Mesodermal cell (in vitro differentiated cells): ENCODE data around the gene ELP5. TPM values are rescaled to one million over a fixed set of nuclear protein-coding genes. Genes with fewer than 3 reads are reported as not detected.

Experiments
- H3K27ac ChIP-seq: 2 replicates; pipeline ENCODE4 v1.7.0; 2013; ENCODE audit warnings: mild to moderate bottlenecking, low read depth, low read length, moderate library complexity; ENCODE audit not compliant: severe bottlenecking
- H3K36me3 ChIP-seq: 2 replicates; pipeline ENCODE4 v1.7.1; 2013; ENCODE audit warnings: mild to moderate bottlenecking, low read length, moderate library complexity; ENCODE audit not compliant: control insufficient read depth, insufficient read depth
- H3K4me1 ChIP-seq: one replicate; pipeline ENCODE4 v1.7.1; 2013; ENCODE audit warnings: mild to moderate bottlenecking, low read length; ENCODE audit not compliant: insufficient read depth, control insufficient read depth, poor library complexity, severe bottlenecking
- H3K4me3 ChIP-seq: 2 replicates; pipeline ENCODE4 v1.7.0; 2013; ENCODE audit warnings: low read length, control low read depth, mild to moderate bottlenecking; ENCODE audit not compliant: insufficient read depth, poor library complexity, severe bottlenecking; ENCODE audit errors: extremely low read depth
- H3K9me3 ChIP-seq: 2 replicates; pipeline ENCODE4 v1.7.1; 2013; ENCODE audit warnings: mild to moderate bottlenecking, low read length, moderate library complexity; ENCODE audit not compliant: control insufficient read depth
- WGBS, 2 experiments: methylation state at CpG; one replicate each; pipeline ENCODE4 v1.1.5; 2013; ENCODE audit warnings: missing lambda C conversion rate in 2 of 2; ENCODE audit not compliant: insufficient coverage in 2 of 2; 5-methylcytosine and 5-hydroxymethylcytosine counted together
- polyA plus RNA-seq, 2 experiments: library from polyadenylated mRNA; stranded (reverse); fragments of 50-300 nt; gene quantifications; one replicate each; pipeline ENCODE4 v1.2.3, GENCODE V29; 2013

ELP5 gene
- polyA plus RNA-seq (2013, experiment 1 of 2), result 62.5 TPM
- polyA plus RNA-seq (2013, experiment 2 of 2), result 51.1 TPM

GRCh38 chr17:7252176-7253043 lies at the start of gene ELP5:
TSS of gene ELP5 (plus strand) at chr17:7252215. CDS start at chr17:7252551, 336 bp downstream.
- H3K9me3 ChIP-seq, result no peaks in the 10 kb centered on the region
- H3K27ac ChIP-seq, result peak within 1 kb of the TSS; percentile 99
- peaks cover 18% of the 10 kb centered on the region for H3K4me1 ChIP-seq
- peaks cover 45% of the 10 kb centered on the region for H3K36me3 ChIP-seq
- WGBS, 2 experiments, result 1% methylated on average over 41 to 45 of the region's 55 CpGs
- H3K4me3 ChIP-seq, result peak within 1 kb of the TSS; percentile 86

- no peak overlapping the region for H3K27ac ChIP-seq
- H3K4me3 ChIP-seq, result no peak overlapping the region
- peaks cover 12% of the 10 kb centered on the region for H3K4me1 ChIP-seq
- H3K36me3 ChIP-seq, result peaks cover 62% of the 10 kb centered on the region
- 97 to 98% methylated on average over 13 to 14 of the region's 16 CpGs for WGBS, 2 experiments
- no peaks in the 10 kb centered on the region for H3K9me3 ChIP-seq
These were observed 48.6 kb upstream of the ELP5 start for GRCh38 chr17:7203391-7203790.

GRCh38 chr17:7204336-7204735 lies 47.7 kb upstream of the ELP5 start:
- H3K27ac ChIP-seq, result peak overlapping the region; percentile 10
- WGBS, 2 experiments, result 84 to 93% methylated on average over 6 to 13 of the region's 15 CpGs

GRCh38 chr17:7204828-7205461 lies 47.1 kb upstream of the ELP5 start:
- Histone ChIP-seq H3K4me3 (peak overlapping the region; percentile 32), H3K27ac (peak overlapping the region; percentile 62), H3K4me1 (peaks cover 16% of the 10 kb centered on the region), H3K9me3 (no peaks in the 10 kb centered on the region), H3K36me3 (peaks cover 50% of the 10 kb centered on the region)
- 1% methylated on average over 25 to 26 of the region's 34 CpGs for WGBS, 2 experiments

More at GRCh38 chr17:7204336-7204735, 47.7 kb upstream of the ELP5 start:
- H3K4me1 ChIP-seq, result peaks cover 16% of the 10 kb centered on the region
- H3K9me3 ChIP-seq, result no peaks in the 10 kb centered on the region
- peaks cover 56% of the 10 kb centered on the region for H3K36me3 ChIP-seq
- H3K4me3 ChIP-seq, result peak overlapping the region; percentile 32

- Histone ChIP-seq H3K36me3 (peaks cover 44% of the 10 kb centered on the region), H3K4me1 (peaks cover 18% of the 10 kb centered on the region), H3K4me3 (peak overlapping the region; percentile 32), H3K27ac (peak overlapping the region; percentile 62), H3K9me3 (no peaks in the 10 kb centered on the region)
- 57 to 64% methylated on average over 4 to 9 of the region's 15 CpGs for WGBS, 2 experiments
These were observed 46.5 kb upstream of the ELP5 start for GRCh38 chr17:7205561-7205960.

- WGBS, 2 experiments, result 79 to 80% methylated on average over 16 to 19 of the region's 24 CpGs
- no peaks in the 10 kb centered on the region for H3K9me3 ChIP-seq
- peaks cover 26% of the 10 kb centered on the region for H3K36me3 ChIP-seq
- H3K4me3 ChIP-seq, result no peak overlapping the region
- peaks cover 29% of the 10 kb centered on the region for H3K4me1 ChIP-seq
- no peak overlapping the region for H3K27ac ChIP-seq
These were observed 44.7 kb upstream of the ELP5 start for GRCh38 chr17:7207120-7208001.

GRCh38 chr17:7208027-7208571 lies 43.9 kb upstream of the ELP5 start:
- H3K36me3 ChIP-seq, result peaks cover 18% of the 10 kb centered on the region
- no peak overlapping the region for H3K4me3 ChIP-seq
- WGBS, 2 experiments, result 24 to 33% methylated on average over 8 to 16 of the region's 21 CpGs
- no peaks in the 10 kb centered on the region for H3K9me3 ChIP-seq
- H3K27ac ChIP-seq, result peak overlapping the region; percentile 29
- H3K4me1 ChIP-seq, result peaks cover 29% of the 10 kb centered on the region

GRCh38 chr17:7208754-7209460 lies 43.1 kb upstream of the ELP5 start:
- peak overlapping the region; percentile 29 for H3K27ac ChIP-seq

GRCh38 chr17:7211491-7212273 lies 40.3 kb upstream of the ELP5 start:
- Histone ChIP-seq H3K4me3 (no peak overlapping the region), H3K4me1 (peaks cover 35% of the 10 kb centered on the region), H3K27ac (no peak overlapping the region)

More at GRCh38 chr17:7208754-7209460, 43.1 kb upstream of the ELP5 start:
- H3K36me3 ChIP-seq, result peaks cover 10% of the 10 kb centered on the region
- H3K4me1 ChIP-seq, result peaks cover 34% of the 10 kb centered on the region
- WGBS, 2 experiments, result 83 to 88% methylated on average over 8 of the region's 9 CpGs
- H3K4me3 ChIP-seq, result no peak overlapping the region
- H3K9me3 ChIP-seq, result no peaks in the 10 kb centered on the region

More at GRCh38 chr17:7211491-7212273, 40.3 kb upstream of the ELP5 start:
- WGBS, 2 experiments, result 31% methylated on average over 14 to 17 of the region's 37 CpGs
- H3K36me3 ChIP-seq, result peaks cover 5% of the 10 kb centered on the region
- no peaks in the 10 kb centered on the region for H3K9me3 ChIP-seq
